HCT116 (cell line): ENCODE data around the gene MCM9. TPM values are rescaled to one million over a fixed set of nuclear protein-coding genes. Genes with fewer than 3 reads are reported as not detected.

ENCODE experiments used
- ATAC-seq: fragments of 200-7000 bp; cut with Tn5 transposase; 2 replicates; pipeline ENCODE4 v1.9.1; 2020; ENCODE audit warnings: mild to moderate bottlenecking, moderate library complexity
- BruUV-seq: library from RNA; stranded (reverse); fragments of 400-500 nt; replicated peaks from 2 replicates; lab custom pipeline; 2021; lab: Mats Ljungman, UMichigan
- CTCF ChIA-PET: fragments of 300-600 bp; sonication (Branson Sonifier 250); formaldehyde crosslinking; loops from one replicate; lab custom pipeline; 2021; ENCODE audit warnings: antibody characterized with exemption; lab: Charles Lee
- POLR2A ChIA-PET: fragments of 300-600, 350-600 bp; sonication (Branson Sonifier 250); formaldehyde crosslinking; loops from one replicate; lab custom pipeline; 2021; ENCODE audit warnings: antibody characterized with exemption; lab: Charles Lee
- RAD21 ChIA-PET, 2 experiments: fragments of 300-600 bp; sonication (Branson Sonifier 250); formaldehyde crosslinking; loops; one replicate each; lab custom pipeline; 2023; ENCODE audit warnings: low total read pairs in 2 of 2; ENCODE audit not compliant: uncharacterized antibody in 2 of 2, unreplicated experiment in 2 of 2, low non-redundant PET in 1 of 2; lab: Charles Lee
- DNase-seq: peaks from one replicate; pipeline ENCODE4 v3.0.0-alpha.2; 2010; ENCODE audit warnings: low read depth, low spot score
- H2AFZ ChIP-seq: fragments of 200-600 bp; shearing (Covaris generic), sonication (generic); 2 replicates; pipeline ENCODE4 v1.6.1; 2017; ENCODE audit warnings: low read depth, mixed run types, mixed read lengths, antibody characterized with exemption, low read length; ENCODE audit not compliant: poor library complexity, severe bottlenecking
- H3K27ac ChIP-seq: 2 replicates; pipeline ENCODE4 v1.5.1; 2012; ENCODE audit warnings: low read depth, low read length
- H3K27me3 ChIP-seq: fragments of 200-600 bp; sonication (generic); 2 replicates; pipeline ENCODE4 v1.6.1; 2016; ENCODE audit warnings: mixed run types, low read length, mixed read lengths; ENCODE audit not compliant: insufficient read depth
- H3K36me3 ChIP-seq, 2 experiments: fragments of 200-500 bp in 1 of 2; fragments of 200-600 bp in 1 of 2; sonication (Bioruptor generic) in 1 of 2; sonication (generic) in 1 of 2; 2 replicates each; pipeline versions ENCODE4 v1.5.1 to v1.6.1; 2014 to 2016; ENCODE audit warnings: low read length in 2 of 2, inconsistent platforms in 1 of 2, mixed read lengths in 1 of 2, mixed run types in 1 of 2; ENCODE audit not compliant: insufficient read depth in 2 of 2, control insufficient read depth in 1 of 2
- H3K4me1 ChIP-seq, 2 experiments: fragments of 200-600 bp in 1 of 2; sonication (generic) in 1 of 2; 2 replicates each; pipeline versions ENCODE4 v1.5.1 to v1.6.1; 2012 to 2017; ENCODE audit warnings: low read length in 2 of 2, inconsistent platforms in 1 of 2, mild to moderate bottlenecking in 1 of 2, mixed read lengths in 1 of 2, mixed run types in 1 of 2, moderate library complexity in 1 of 2; ENCODE audit not compliant: insufficient read depth in 2 of 2, control insufficient read depth in 1 of 2
- H3K4me2 ChIP-seq: fragments of 200-600 bp; sonication (generic); 2 replicates; pipeline ENCODE4 v1.6.1; 2017; ENCODE audit warnings: mixed run types, low read length, mixed read lengths
- H3K4me3 ChIP-seq, 2 experiments: fragments of 200-600 bp in 1 of 2; sonication (generic) in 1 of 2; replicated peaks in 1 of 2; 2 replicates each; pipeline ENCODE4 v1.5.1; 2011 to 2016; ENCODE audit warnings: low read length in 2 of 2, control low read depth in 1 of 2, low read depth in 1 of 2, mild to moderate bottlenecking in 1 of 2, mixed read lengths in 1 of 2, mixed run types in 1 of 2
- H3K79me2 ChIP-seq: fragments of 200-600 bp; sonication (generic); 2 replicates; pipeline ENCODE4 v1.6.1; 2017; ENCODE audit warnings: mild to moderate bottlenecking, mixed run types, low read length, moderate library complexity, mixed read lengths; ENCODE audit not compliant: insufficient read depth
- H3K9ac ChIP-seq: fragments of 200-600 bp; sonication (generic); 2 replicates; pipeline ENCODE4 v1.6.1; 2016; ENCODE audit warnings: low read length, mixed read lengths
- H3K9me2 ChIP-seq: fragments of 200-600 bp; sonication (generic), shearing (Covaris generic); 2 replicates; pipeline ENCODE4 v1.6.1; 2017; ENCODE audit warnings: mixed run types, mild to moderate bottlenecking, moderate library complexity; ENCODE audit not compliant: insufficient read depth
- H3K9me3 ChIP-seq, 2 experiments: fragments of 200-500 bp in 1 of 2; fragments of 200-600 bp in 1 of 2; sonication (Bioruptor generic) in 1 of 2; sonication (generic) in 1 of 2; 2 replicates each; pipeline ENCODE4 v1.6.1; 2014 to 2017; ENCODE audit warnings: low read length in 2 of 2, mixed read lengths in 2 of 2, inconsistent platforms in 1 of 2, low read depth in 1 of 2, mild to moderate bottlenecking in 1 of 2, mixed run types in 1 of 2, moderate library complexity in 1 of 2; ENCODE audit not compliant: control insufficient read depth in 1 of 2, insufficient read depth in 1 of 2
- H4K20me1 ChIP-seq: fragments of 200-600 bp; sonication (generic), shearing (Covaris generic); 2 replicates; pipeline ENCODE4 v1.6.1; 2017; ENCODE audit warnings: mixed run types, mild to moderate bottlenecking, moderate library complexity; ENCODE audit not compliant: insufficient read depth
- CBX3 ChIP-seq: IDR thresholded peaks from 2 replicates; pipeline ENCODE4 v1.6.1; 2012; ENCODE audit warnings: low read depth
- EZH2 ChIP-seq: fragments of 200-600 bp; sonication (generic); IDR thresholded peaks from 2 replicates; pipeline ENCODE4 v1.6.1; 2017; ENCODE audit warnings: antibody characterized with exemption, mixed run types
- POLR2AphosphoS5 ChIP-seq: IDR thresholded peaks from 2 replicates; pipeline ENCODE4 v1.6.1; 2011; ENCODE audit warnings: mild to moderate bottlenecking, low read depth, low read length, moderate library complexity
- REST ChIP-seq: IDR thresholded peaks from 2 replicates; pipeline ENCODE4 v1.6.1; 2012; ENCODE audit warnings: low read depth
- SP1 ChIP-seq: IDR thresholded peaks from 2 replicates; pipeline ENCODE4 v1.6.1; 2012; ENCODE audit warnings: low read depth
- TCF7L2 ChIP-seq: IDR thresholded peaks from 2 replicates; pipeline ENCODE4 v1.7.0; 2011; ENCODE audit warnings: borderline replicate concordance, inconsistent platforms; ENCODE audit not compliant: insufficient read depth, insufficient read length; ENCODE audit errors: extremely low read depth
- intact Hi-C: fragments of 100-400 bp; cut with micrococcal nuclease; formaldehyde crosslinking; loops from 2 replicates; pipeline ENCODE4 v1.10.0; 2022
- total RNA-seq: library from RNA; stranded (reverse); gene quantifications from one replicate; pipeline ENCODE4 v1.2.1, GENCODE V29; 2021; ENCODE audit not compliant: unreplicated experiment

The MCM9 gene
- total RNA-seq, 1 experiment from 2014 or later = 13.6 TPM

- H3K4me2 ChIP-seq = no peak overlapping the region
- intact Hi-C loops = no loop called here
- DNase-seq (no peak), ATAC-seq (no peak)
- no peaks in the 10 kb centered on the region for H3K9me3 ChIP-seq
- ChIA-PET POLR2A (no interaction called here), RAD21 (no interaction called here), CTCF (interaction anchor here (7.7 kb wide), 1 partner anchor 139 kb away, joined by 113 read pairs; no protein-coding TSS in a partner anchor)
- TF ChIP-seq EZH2 = no peak
- no peak for TF ChIP-seq POLR2AphosphoS5
- TF ChIP-seq REST = no peak
- TF ChIP-seq CBX3 = no peak
- TF ChIP-seq TCF7L2 = no peak
- TF ChIP-seq SP1 = no peak
- no peaks in the 10 kb centered on the region for H3K79me2 ChIP-seq
- no TSS peak for BruUV-seq
- H3K27me3 ChIP-seq = no peaks in the 10 kb centered on the region
- H3K4me3 ChIP-seq = no peak overlapping the region
- no peaks in the 10 kb centered on the region for H3K36me3 ChIP-seq
- H4K20me1 ChIP-seq = no peaks in the 10 kb centered on the region
- no peaks in the 10 kb centered on the region for H3K4me1 ChIP-seq
- H3K9ac ChIP-seq = no peak overlapping the region
- no peak overlapping the region for H2AFZ ChIP-seq
- no peak overlapping the region for H3K27ac ChIP-seq
- no peaks in the 10 kb centered on the region for H3K9me2 ChIP-seq
Measured at GRCh38 chr6:118970866-118971265, 35.9 kb upstream of the MCM9 start.
